HCT116 (cell line): Measurements from ENCODE around the gene SERTAD3.

Experiments
- CTCF ChIP-seq, 3 experiments: fragments of 200-600 bp in 1 of 3; sonication (generic) in 1 of 3; IDR thresholded peaks in 2 of 3; conservative IDR thresholded peaks in 1 of 3; 2 replicates each; pipeline ENCODE4 v1.5.1; 2012 to 2017; ENCODE audit warnings: low read depth in 2 of 3, low read length in 2 of 3, antibody characterized with exemption in 1 of 3, borderline replicate concordance in 1 of 3, control low read depth in 1 of 3, mild to moderate bottlenecking in 1 of 3, mixed read lengths in 1 of 3, mixed run types in 1 of 3, moderate library complexity in 1 of 3; ENCODE audit not compliant: insufficient read depth in 1 of 3
- MAX ChIP-seq: IDR thresholded peaks from 2 replicates; pipeline ENCODE4 v1.6.1; 2012
- POLR2A ChIP-seq: IDR thresholded peaks from 2 replicates; pipeline ENCODE4 v1.7.0; 2011; ENCODE audit warnings: borderline replicate concordance; ENCODE audit not compliant: insufficient read depth, insufficient read length; ENCODE audit errors: extremely low read depth
- REST ChIP-seq: IDR thresholded peaks from 2 replicates; pipeline ENCODE4 v1.6.1; 2012; ENCODE audit warnings: low read depth

- TF ChIP-seq CTCF (IDR thresholded peaks at IDR 0.05 in 2 of 3, conservative IDR thresholded peaks at IDR 0.05 in 1 of 3; ENCODE audit: borderline replicate concordance in 1 of 3, insufficient read depth in 1 of 3, low read depth in 2 of 3, low read length in 2 of 3) (no peak), POLR2A (no peak), MAX (no peak), REST (no peak)
These were observed 20.2 kb downstream of the SERTAD3 start for GRCh38 chr19:40423938-40424337.
